Activated naive CD4-positive, alpha-beta T cell treated with anti-CD3 and anti-CD28 coated beads, Interleukin-2, amount 50 U/mL, for 24 hours (primary cell): ENCODE data around the gene NAA20.

Source experiments
- H3K27ac Mint-ChIP-seq: one replicate; pipeline ENCODE4 v1.8.0; 2021; ENCODE audit warnings: mild to moderate bottlenecking, mixed read lengths
- H3K27me3 Mint-ChIP-seq: one replicate; pipeline ENCODE4 v1.8.0; 2021; ENCODE audit warnings: mixed read lengths
- H3K36me3 Mint-ChIP-seq: one replicate; pipeline ENCODE4 v1.8.0; 2021; ENCODE audit warnings: mixed read lengths
- H3K4me1 Mint-ChIP-seq: one replicate; pipeline ENCODE4 v1.8.0; 2021; ENCODE audit warnings: mixed read lengths
- H3K4me3 Mint-ChIP-seq: one replicate; pipeline ENCODE4 v1.8.0; 2021; ENCODE audit warnings: mild to moderate bottlenecking, mixed read lengths
- H3K9me3 Mint-ChIP-seq: one replicate; pipeline ENCODE4 v1.8.0; 2021; ENCODE audit warnings: mixed read lengths

The NAA20 gene

GRCh38 chr20:20024942-20025341, 7.8 kb downstream of the NAA20 start:
- Mint-ChIP-seq H3K27me3 (no peaks in the 10 kb centered on the region), H3K9me3 (no peaks in the 10 kb centered on the region), H3K36me3 (peaks cover 7% of the 10 kb centered on the region), H3K4me3 (no peak overlapping the region), H3K4me1 (peaks cover 36% of the 10 kb centered on the region), H3K27ac (no peak overlapping the region)

GRCh38 chr20:20027284-20027683, 10.1 kb downstream of the NAA20 start:
- peaks cover 9% of the 10 kb centered on the region for H3K36me3 Mint-ChIP-seq
- no peaks in the 10 kb centered on the region for H3K27me3 Mint-ChIP-seq
- peaks cover 13% of the 10 kb centered on the region for H3K4me1 Mint-ChIP-seq
- no peaks in the 10 kb centered on the region for H3K9me3 Mint-ChIP-seq
- H3K4me3 Mint-ChIP-seq, result no peak overlapping the region
- H3K27ac Mint-ChIP-seq, result no peak overlapping the region

GRCh38 chr20:20031790-20032189, 14.6 kb downstream of the NAA20 start:
- Mint-ChIP-seq H3K27ac (no peak overlapping the region), H3K36me3 (peaks cover 9% of the 10 kb centered on the region)

GRCh38 chr20:20034486-20034885, 17.3 kb downstream of the NAA20 start:
- Mint-ChIP-seq H3K4me1 (no peaks in the 10 kb centered on the region), H3K4me3 (no peak overlapping the region), H3K27ac (no peak overlapping the region), H3K27me3 (no peaks in the 10 kb centered on the region), H3K36me3 (peaks cover 11% of the 10 kb centered on the region), H3K9me3 (no peaks in the 10 kb centered on the region)

More at GRCh38 chr20:20031790-20032189, 14.6 kb downstream of the NAA20 start:
- Mint-ChIP-seq H3K4me1 (no peaks in the 10 kb centered on the region), H3K4me3 (no peak overlapping the region), H3K9me3 (no peaks in the 10 kb centered on the region), H3K27me3 (no peaks in the 10 kb centered on the region)

- Mint-ChIP-seq H3K4me1 (no peaks in the 10 kb centered on the region), H3K4me3 (no peak overlapping the region), H3K27ac (peak overlapping the region; percentile 36), H3K27me3 (no peaks in the 10 kb centered on the region), H3K36me3 (peaks cover 13% of the 10 kb centered on the region), H3K9me3 (no peaks in the 10 kb centered on the region)
These were observed 19.6 kb downstream of the NAA20 start for GRCh38 chr20:20036756-20037155.

GRCh38 chr20:20037960-20038359, 20.8 kb downstream of the NAA20 start:
- Mint-ChIP-seq H3K36me3 (peaks cover 13% of the 10 kb centered on the region), H3K27ac (no peak overlapping the region), H3K27me3 (no peaks in the 10 kb centered on the region), H3K4me1 (no peaks in the 10 kb centered on the region), H3K9me3 (no peaks in the 10 kb centered on the region), H3K4me3 (no peak overlapping the region)

- Mint-ChIP-seq H3K36me3 (peaks cover 13% of the 10 kb centered on the region), H3K27ac (no peak overlapping the region), H3K4me3 (no peak overlapping the region), H3K9me3 (no peaks in the 10 kb centered on the region), H3K4me1 (no peaks in the 10 kb centered on the region), H3K27me3 (no peaks in the 10 kb centered on the region)
These were observed 21.4 kb downstream of the NAA20 start for GRCh38 chr20:20038586-20038985.

GRCh38 chr20:20039752-20040387, 22.7 kb downstream of the NAA20 start:
- Mint-ChIP-seq H3K27me3 (no peaks in the 10 kb centered on the region), H3K27ac (no peak overlapping the region), H3K4me1 (no peaks in the 10 kb centered on the region), H3K36me3 (peaks cover 13% of the 10 kb centered on the region), H3K4me3 (no peak overlapping the region), H3K9me3 (no peaks in the 10 kb centered on the region)

- peak overlapping the region; percentile 99 for H3K27ac Mint-ChIP-seq
- peaks cover 9% of the 10 kb centered on the region for H3K36me3 Mint-ChIP-seq
- H3K4me3 Mint-ChIP-seq, result peak overlapping the region; percentile 99
- H3K9me3 Mint-ChIP-seq, result no peaks in the 10 kb centered on the region
- H3K27me3 Mint-ChIP-seq, result peaks cover 1% of the 10 kb centered on the region
- H3K4me1 Mint-ChIP-seq, result peaks cover 21% of the 10 kb centered on the region
These were observed 34.6 kb downstream of the NAA20 start for GRCh38 chr20:20051767-20052073.

- peak within 1 kb of the TSS; percentile 99 for H3K4me3 Mint-ChIP-seq
- H3K27ac Mint-ChIP-seq, result peak within 1 kb of the TSS; percentile 99
- no peaks in the 10 kb centered on the region for H3K9me3 Mint-ChIP-seq
- H3K36me3 Mint-ChIP-seq, result peaks cover 9% of the 10 kb centered on the region
- peaks cover 1% of the 10 kb centered on the region for H3K27me3 Mint-ChIP-seq
- H3K4me1 Mint-ChIP-seq, result peaks cover 21% of the 10 kb centered on the region
These were observed 35.2 kb downstream of the NAA20 start, which contains the start of the genes CFAP61 and CRNKL1 for GRCh38 chr20:20052074-20052970. Gene CFAP61 (plus strand): TSS chr20:20052532. CDS start chr20:20056654, 4,122 bp downstream. Gene CRNKL1 (minus strand): TSS chr20:20052466. CDS start chr20:20052342, 124 bp downstream.

- Mint-ChIP-seq H3K27ac (no peak overlapping the region), H3K27me3 (peaks cover 12% of the 10 kb centered on the region), H3K4me3 (no peak overlapping the region), H3K36me3 (no peaks in the 10 kb centered on the region), H3K9me3 (no peaks in the 10 kb centered on the region), H3K4me1 (no peaks in the 10 kb centered on the region)
These were observed 43.3 kb downstream of the NAA20 start for GRCh38 chr20:20060234-20060998.

- Mint-ChIP-seq H3K27ac (no peak overlapping the region), H3K4me3 (no peak overlapping the region), H3K4me1 (no peaks in the 10 kb centered on the region), H3K27me3 (peaks cover 16% of the 10 kb centered on the region), H3K9me3 (no peaks in the 10 kb centered on the region), H3K36me3 (no peaks in the 10 kb centered on the region)
These were observed 47.0 kb downstream of the NAA20 start for GRCh38 chr20:20063941-20064702.

GRCh38 chr20:20065361-20065760, 48.2 kb downstream of the NAA20 start:
- H3K27me3 Mint-ChIP-seq, result peaks cover 16% of the 10 kb centered on the region
- no peaks in the 10 kb centered on the region for H3K36me3 Mint-ChIP-seq
- no peak overlapping the region for H3K4me3 Mint-ChIP-seq
- no peak overlapping the region for H3K27ac Mint-ChIP-seq
- H3K4me1 Mint-ChIP-seq, result no peaks in the 10 kb centered on the region
- no peaks in the 10 kb centered on the region for H3K9me3 Mint-ChIP-seq

GRCh38 chr20:20070871-20071726, 53.9 kb downstream of the NAA20 start:
- Mint-ChIP-seq H3K27ac (no peak overlapping the region), H3K27me3 (peaks cover 6% of the 10 kb centered on the region), H3K4me3 (no peak overlapping the region), H3K36me3 (no peaks in the 10 kb centered on the region), H3K9me3 (no peaks in the 10 kb centered on the region), H3K4me1 (no peaks in the 10 kb centered on the region)
